H9 (cell line): ENCODE measurements around the gene RAB6B. TPM values are rescaled to one million over a fixed set of nuclear protein-coding genes. Genes with fewer than 3 reads are reported as not detected.

Source experiments
- DNase-seq: peaks from one replicate; pipeline ENCODE4 v3.0.0-alpha.2; 2017
- H2AFZ ChIP-seq: one replicate; pipeline ENCODE4 v1.6.1; 2013; ENCODE audit warnings: mild to moderate bottlenecking, low read length, control low read depth, moderate library complexity
- H2AK5ac ChIP-seq: 2 replicates; pipeline ENCODE4 v1.6.1; 2013; ENCODE audit warnings: low read length, control low read depth, mixed read lengths; ENCODE audit not compliant: insufficient read length
- H2BK120ac ChIP-seq: one replicate; pipeline ENCODE4 v1.6.1; 2013; ENCODE audit warnings: low read depth, mild to moderate bottlenecking, low read length, control low read depth, inconsistent platforms; ENCODE audit not compliant: poor library complexity, severe bottlenecking
- H2BK12ac ChIP-seq: 2 replicates; pipeline ENCODE4 v1.6.1; 2013; ENCODE audit warnings: low read length, control low read depth, mixed read lengths, low read depth; ENCODE audit not compliant: insufficient read length
- H2BK15ac ChIP-seq: 2 replicates; pipeline ENCODE4 v1.6.1; 2013; ENCODE audit warnings: low read depth, low read length, control low read depth
- H2BK20ac ChIP-seq: one replicate; pipeline ENCODE4 v1.6.1; 2013; ENCODE audit warnings: low read depth, mild to moderate bottlenecking, low read length, control low read depth, inconsistent platforms; ENCODE audit not compliant: poor library complexity, severe bottlenecking
- H2BK5ac ChIP-seq: 2 replicates; pipeline ENCODE4 v1.6.1; 2013; ENCODE audit warnings: low read length, control low read depth, mixed read lengths; ENCODE audit not compliant: insufficient read length
- H3K14ac ChIP-seq: 2 replicates; pipeline ENCODE4 v1.6.1; 2013; ENCODE audit warnings: low read length, control low read depth; ENCODE audit not compliant: insufficient read depth
- H3K18ac ChIP-seq: 2 replicates; pipeline ENCODE4 v1.6.1; 2013; ENCODE audit warnings: low read depth, mild to moderate bottlenecking, mixed read lengths, low read length, control low read depth; ENCODE audit not compliant: insufficient read length
- H3K23ac ChIP-seq: 2 replicates; pipeline ENCODE4 v1.6.1; 2013; ENCODE audit warnings: low read length, control low read depth, mixed read lengths, low read depth; ENCODE audit not compliant: insufficient read length
- H3K23me2 ChIP-seq: 2 replicates; pipeline ENCODE4 v1.6.1; 2013; ENCODE audit warnings: low read depth, mild to moderate bottlenecking, mixed read lengths, low read length, control low read depth; ENCODE audit not compliant: insufficient read length, poor library complexity, severe bottlenecking
- H3K27ac ChIP-seq: 2 replicates; pipeline ENCODE4 v1.5.1; 2013; ENCODE audit warnings: low read length, control low read depth, mixed read lengths, low read depth; ENCODE audit not compliant: insufficient read length
- H3K27me3 ChIP-seq: 2 replicates; pipeline ENCODE4 v1.6.1; 2013; ENCODE audit warnings: low read length, control low read depth, inconsistent platforms; ENCODE audit not compliant: insufficient read depth
- H3K4ac ChIP-seq: 2 replicates; pipeline ENCODE4 v1.6.1; 2013; ENCODE audit warnings: low read depth, mild to moderate bottlenecking, control low read depth, inconsistent platforms, low read length, moderate library complexity
- H3K4me1 ChIP-seq: 2 replicates; pipeline ENCODE4 v1.6.1; 2013; ENCODE audit warnings: low read length, control low read depth, inconsistent platforms; ENCODE audit not compliant: insufficient read depth
- H3K4me2 ChIP-seq: 2 replicates; pipeline ENCODE4 v1.6.1; 2013; ENCODE audit warnings: low read length, control low read depth, mixed read lengths; ENCODE audit not compliant: insufficient read length, insufficient read depth
- H3K56ac ChIP-seq: 2 replicates; pipeline ENCODE4 v1.6.1; 2013; ENCODE audit warnings: low read depth, mild to moderate bottlenecking, mixed read lengths, low read length, control low read depth; ENCODE audit not compliant: insufficient read length
- H3K79me1 ChIP-seq: 2 replicates; pipeline ENCODE4 v1.6.1; 2013; ENCODE audit warnings: low read depth, mild to moderate bottlenecking, moderate library complexity, low read length, control low read depth, inconsistent platforms; ENCODE audit not compliant: insufficient read depth, poor library complexity, severe bottlenecking
- H3K79me2 ChIP-seq: 2 replicates; pipeline ENCODE4 v1.6.1; 2013; ENCODE audit warnings: low read length, control low read depth, inconsistent platforms; ENCODE audit not compliant: insufficient read depth
- H3K9ac ChIP-seq: 2 replicates; pipeline ENCODE4 v1.6.1; 2013; ENCODE audit warnings: low read length, control low read depth, mixed read lengths; ENCODE audit not compliant: insufficient read length; ENCODE audit errors: extremely low read depth
- H3K9me3 ChIP-seq: one replicate; pipeline ENCODE4 v1.6.1; 2013; ENCODE audit warnings: low read depth, low read length, inconsistent platforms; ENCODE audit not compliant: control insufficient read depth
- H3T11ph ChIP-seq: one replicate; pipeline ENCODE4 v1.6.1; 2013; ENCODE audit warnings: mild to moderate bottlenecking, low read length, control low read depth, inconsistent platforms
- H4K20me1 ChIP-seq: one replicate; pipeline ENCODE4 v1.6.1; 2013; ENCODE audit not compliant: control insufficient read depth, insufficient read length, insufficient read depth
- H4K5ac ChIP-seq: 2 replicates; pipeline ENCODE4 v1.6.1; 2013; ENCODE audit warnings: low read depth, mild to moderate bottlenecking, mixed read lengths, low read length, control low read depth; ENCODE audit not compliant: insufficient read length
- H4K8ac ChIP-seq: replicated peaks from 2 replicates; pipeline ENCODE4 v1.6.1; 2013; ENCODE audit warnings: low read length, control low read depth, mixed read lengths, low read depth; ENCODE audit not compliant: insufficient read length
- H4K91ac ChIP-seq: 2 replicates; pipeline ENCODE4 v1.6.1; 2013; ENCODE audit warnings: low read depth, mild to moderate bottlenecking, moderate library complexity, mixed read lengths, low read length, control low read depth; ENCODE audit not compliant: insufficient read length
- H3K27ac Mint-ChIP-seq, 3 experiments: 2 replicates in 2 of 3; 3 replicates in 1 of 3; pipeline ENCODE4 v1.8.0; 2020 to 2021; ENCODE audit warnings: mixed read lengths in 3 of 3, mild to moderate bottlenecking in 1 of 3, moderate library complexity in 1 of 3
- H3K27me3 Mint-ChIP-seq: 2 replicates; pipeline ENCODE4 v1.8.0; 2021; ENCODE audit warnings: low read depth, mild to moderate bottlenecking, moderate library complexity, mixed read lengths
- H3K36me3 Mint-ChIP-seq, 3 experiments: 2 replicates in 2 of 3; 3 replicates in 1 of 3; pipeline ENCODE4 v1.8.0; 2020 to 2021; ENCODE audit warnings: low read depth in 3 of 3, mixed read lengths in 3 of 3; ENCODE audit not compliant: insufficient read depth in 1 of 3
- H3K4me1 Mint-ChIP-seq, 2 experiments: 2 replicates each; pipeline ENCODE4 v1.8.0; 2020; ENCODE audit warnings: mixed read lengths in 2 of 2
- H3K4me3 Mint-ChIP-seq, 2 experiments: 2 replicates in 1 of 2; 3 replicates in 1 of 2; pipeline ENCODE4 v1.8.0; 2020 to 2021; ENCODE audit warnings: mild to moderate bottlenecking in 2 of 2, mixed read lengths in 2 of 2, moderate library complexity in 1 of 2
- H3K9me3 Mint-ChIP-seq, 2 experiments: 2 replicates in 1 of 2; 3 replicates in 1 of 2; pipeline ENCODE4 v1.8.0; 2020; ENCODE audit warnings: mild to moderate bottlenecking in 2 of 2, mixed read lengths in 2 of 2, moderate library complexity in 1 of 2
- CTCF ChIP-seq: fragments of 200-600 bp; sonication (generic); conservative IDR thresholded peaks from 3 replicates; pipeline ENCODE4 v1.8.0; 2021; ENCODE audit warnings: antibody characterized with exemption, mild to moderate bottlenecking
- WGBS: extraction: QIAGEN DNeasy Blood & Tissue Kit; methylation state at CpG from one replicate; pipeline ENCODE4 v1.1.7; 2013; ENCODE audit warnings: missing lambda C conversion rate, low lambda C conversion rate, mixed read lengths; ENCODE audit not compliant: insufficient read length; ENCODE audit errors: extremely low coverage; 5-methylcytosine and 5-hydroxymethylcytosine counted together
- total RNA-seq: library from RNA; stranded (reverse); gene quantifications from 2 replicates; pipeline ENCODE4 v1.2.1, GENCODE V29; 2021

RAB6B gene
- total RNA-seq, 1 experiment from 2014 or later: 12.3 TPM

GRCh38 chr3:133882986-133883586, 12.6 kb downstream of the RAB6B start:
- no peak for DNase-seq
- Histone ChIP-seq H4K8ac (no peak overlapping the region), H3K27ac (no peak overlapping the region), H2AK5ac (no peak overlapping the region), H3K4ac (no peak overlapping the region), H3K27me3 (no peaks in the 10 kb centered on the region), H2BK15ac (no peak overlapping the region), H4K91ac (no peak overlapping the region), H3K4me2 (no peak overlapping the region), H3K14ac (no peak overlapping the region), H4K20me1 (no peaks in the 10 kb centered on the region), H2BK20ac (no peak overlapping the region), H4K5ac (no peak overlapping the region), H3K23me2 (no peaks in the 10 kb centered on the region), H3K23ac (no peak overlapping the region), H2BK12ac (no peak overlapping the region), H3K9ac (no peak overlapping the region), H3K18ac (no peak overlapping the region), H3K4me1 (no peaks in the 10 kb centered on the region), H3K79me2 (no peaks in the 10 kb centered on the region), H2AFZ (no peak overlapping the region), H2BK120ac (no peak overlapping the region), H2BK5ac (no peak overlapping the region), H3K9me3 (no peaks in the 10 kb centered on the region), H3T11ph (no peak overlapping the region), H3K79me1 (no peaks in the 10 kb centered on the region), H3K56ac (no peak overlapping the region)
- H3K27me3 Mint-ChIP-seq: peaks cover 5% of the 10 kb centered on the region
- H3K27ac Mint-ChIP-seq: no peak overlapping the region
- WGBS: no CpG with 5 or more reads among the region's 3 CpGs
- no peak for TF ChIP-seq CTCF
- H3K4me1 Mint-ChIP-seq: peaks cover 4 to 11% of the 10 kb centered on the region in 2 experiments
- peaks cover 0 to 8% of the 10 kb centered on the region in 2 experiments; a peak in 4 of 5 replicates for H3K9me3 Mint-ChIP-seq
- H3K4me3 Mint-ChIP-seq: no peak overlapping the region
- H3K36me3 Mint-ChIP-seq: peaks cover 0 to 6% (median 3%) of the 10 kb centered on the region in 3 experiments; a peak in 3 of 7 replicates
